ENCODE data around the gene ACTL6B.

ACTL6B gene

DNA sequence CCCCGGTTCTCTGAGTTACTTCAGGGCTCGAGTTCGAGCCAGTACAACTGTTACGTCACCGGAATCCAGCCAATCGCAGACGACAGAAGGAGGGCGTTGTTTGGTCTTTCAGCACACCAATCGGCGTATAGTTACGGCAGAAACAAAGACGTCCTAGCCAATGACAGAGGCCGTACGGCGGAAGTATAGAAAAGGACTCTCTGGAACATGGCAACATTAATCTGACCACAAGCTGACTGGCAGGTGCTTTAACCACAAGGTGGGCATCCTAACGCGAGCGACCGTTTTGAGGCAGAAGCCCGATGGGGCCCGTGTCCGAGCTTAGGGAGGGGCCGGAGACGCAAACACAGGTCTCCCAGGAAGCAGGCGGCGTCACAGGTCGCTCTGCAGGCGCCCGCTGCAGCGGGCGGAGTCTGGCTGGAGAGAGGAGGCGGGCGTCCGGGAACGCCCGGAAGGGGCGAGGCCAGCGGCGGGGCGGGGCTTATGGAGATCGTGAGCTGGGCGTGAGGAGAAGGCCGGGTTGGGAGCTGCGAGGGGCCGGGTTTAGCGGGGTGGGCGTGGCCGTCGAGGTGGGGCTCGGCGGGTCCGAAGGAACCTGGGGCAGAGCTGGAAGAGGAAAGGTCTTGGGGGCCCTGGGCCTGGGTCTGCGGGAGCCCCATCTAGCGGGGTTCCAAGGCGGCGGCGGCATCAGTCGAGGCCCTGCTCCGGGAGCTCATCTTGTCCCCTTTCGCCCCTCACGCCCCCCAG lies 44.1 kb downstream of the ACTL6B start, which contains the start of gene MOSPD3:
Gene MOSPD3 (plus strand): TSS at position 558 of the 747 bp plus-strand sequence. CDS start 252 bp downstream, outside the sequence.
- Histone ChIP-seq H3K27me3 (ENCODE audit: control insufficient read depth, insufficient read depth, low read length) (peaks cover 2% of the 10 kb centered on the region), H3K36me3 (ENCODE audit: control insufficient read depth, insufficient read depth, low read length) (peaks cover 5% of the 10 kb centered on the region), H3K9me3 (ENCODE audit: control insufficient read depth, insufficient read depth, low read length) (no peaks in the 10 kb centered on the region), H3K4me3 (ENCODE audit: low read depth, low read length) (peak within 1 kb of the TSS; percentile 87), H3K9ac (ENCODE audit: low read depth, low read length) (peak within 1 kb of the TSS; percentile 70), H3K4me1 (ENCODE audit: control insufficient read depth, insufficient read depth, low read length) (no peaks in the 10 kb centered on the region)

DNA sequence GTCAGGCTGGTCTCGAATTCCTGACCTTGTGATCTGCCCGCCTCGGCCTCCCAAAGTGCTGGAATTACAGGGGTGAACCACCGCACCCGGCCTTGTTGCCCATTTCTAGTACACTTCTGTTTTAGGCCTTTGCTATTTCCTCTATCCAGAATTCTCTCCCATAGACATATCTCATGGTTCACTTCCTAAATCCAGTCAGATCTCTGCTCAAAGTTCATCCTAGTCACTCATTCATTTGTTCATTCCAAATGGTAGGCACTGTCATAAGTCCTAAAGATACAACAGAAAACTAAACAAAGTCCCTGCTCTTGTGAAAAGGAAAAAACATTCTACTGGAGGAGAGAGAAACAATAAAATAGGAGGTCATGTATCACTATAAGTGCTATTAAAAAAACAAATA lies 46.3 kb downstream of the ACTL6B start:
- H3K9me3 ChIP-seq (ENCODE audit: control insufficient read depth, insufficient read depth, low read length) = no peaks in the 10 kb centered on the region
- peaks cover 4% of the 10 kb centered on the region for H3K27me3 ChIP-seq (ENCODE audit: control insufficient read depth, insufficient read depth, low read length)
- H3K9ac ChIP-seq (ENCODE audit: low read depth, low read length) = no peak overlapping the region
- H3K4me1 ChIP-seq (ENCODE audit: control insufficient read depth, insufficient read depth, low read length) = no peaks in the 10 kb centered on the region
- no peak overlapping the region for H3K4me3 ChIP-seq (ENCODE audit: low read depth, low read length)
- peaks cover 5% of the 10 kb centered on the region for H3K36me3 ChIP-seq (ENCODE audit: control insufficient read depth, insufficient read depth, low read length)

DNA sequence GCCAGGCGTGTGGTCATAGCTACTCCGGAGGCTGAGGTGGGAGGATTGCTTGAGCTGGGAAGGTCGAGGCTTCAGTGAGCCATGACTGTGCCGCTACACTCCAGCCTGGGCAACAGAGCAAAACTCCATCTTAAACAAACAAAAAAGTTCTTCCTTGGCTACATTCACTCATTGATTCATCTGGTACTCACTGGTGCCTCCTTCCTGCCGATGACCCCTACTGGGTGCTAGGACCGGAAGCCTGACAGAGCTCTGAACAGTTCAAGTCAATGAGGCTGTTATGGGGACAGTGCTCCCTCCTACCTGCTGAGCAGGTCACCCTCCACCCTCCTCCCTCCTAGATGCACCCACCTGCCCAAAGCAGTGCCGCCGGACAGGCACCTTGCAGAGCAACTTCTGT lies 49.1 kb downstream of the ACTL6B start:
- H3K4me1 ChIP-seq (ENCODE audit: control insufficient read depth, insufficient read depth, low read length) = no peaks in the 10 kb centered on the region
- no peak overlapping the region for H3K9ac ChIP-seq (ENCODE audit: low read depth, low read length)
- peaks cover 5% of the 10 kb centered on the region for H3K36me3 ChIP-seq (ENCODE audit: control insufficient read depth, insufficient read depth, low read length)
- peaks cover 2% of the 10 kb centered on the region for H3K27me3 ChIP-seq (ENCODE audit: control insufficient read depth, insufficient read depth, low read length)
- no peaks in the 10 kb centered on the region for H3K9me3 ChIP-seq (ENCODE audit: control insufficient read depth, insufficient read depth, low read length)
- H3K4me3 ChIP-seq (ENCODE audit: low read depth, low read length) = no peak overlapping the region

DNA sequence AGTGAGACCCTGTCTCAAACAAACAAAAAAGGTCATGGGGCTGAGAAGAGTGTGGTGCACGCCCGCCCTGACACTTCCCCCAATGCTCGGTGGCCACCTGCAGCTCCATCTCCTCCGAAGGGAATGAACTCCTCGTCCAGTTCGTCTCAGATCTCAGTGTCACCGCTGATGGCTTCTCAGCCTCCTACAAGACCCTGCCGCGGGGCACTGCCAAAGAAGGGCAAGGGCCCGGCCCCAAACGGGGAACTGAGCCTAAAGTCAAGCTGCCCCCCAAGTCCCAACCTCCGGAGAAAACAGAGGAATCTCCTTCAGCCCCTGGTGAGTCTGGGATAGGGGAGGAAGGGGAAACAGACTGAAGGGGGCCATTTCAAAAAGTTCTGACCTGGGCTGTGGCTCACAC lies 49.9 kb downstream of the ACTL6B start:
- peaks cover 2% of the 10 kb centered on the region for H3K27me3 ChIP-seq (ENCODE audit: control insufficient read depth, insufficient read depth, low read length)
- no peak overlapping the region for H3K9ac ChIP-seq (ENCODE audit: low read depth, low read length)
- H3K4me3 ChIP-seq (ENCODE audit: low read depth, low read length) = peak overlapping the region; percentile 74
- H3K9me3 ChIP-seq (ENCODE audit: control insufficient read depth, insufficient read depth, low read length) = no peaks in the 10 kb centered on the region
- H3K36me3 ChIP-seq (ENCODE audit: control insufficient read depth, insufficient read depth, low read length) = peaks cover 5% of the 10 kb centered on the region
- no peaks in the 10 kb centered on the region for H3K4me1 ChIP-seq (ENCODE audit: control insufficient read depth, insufficient read depth, low read length)

DNA sequence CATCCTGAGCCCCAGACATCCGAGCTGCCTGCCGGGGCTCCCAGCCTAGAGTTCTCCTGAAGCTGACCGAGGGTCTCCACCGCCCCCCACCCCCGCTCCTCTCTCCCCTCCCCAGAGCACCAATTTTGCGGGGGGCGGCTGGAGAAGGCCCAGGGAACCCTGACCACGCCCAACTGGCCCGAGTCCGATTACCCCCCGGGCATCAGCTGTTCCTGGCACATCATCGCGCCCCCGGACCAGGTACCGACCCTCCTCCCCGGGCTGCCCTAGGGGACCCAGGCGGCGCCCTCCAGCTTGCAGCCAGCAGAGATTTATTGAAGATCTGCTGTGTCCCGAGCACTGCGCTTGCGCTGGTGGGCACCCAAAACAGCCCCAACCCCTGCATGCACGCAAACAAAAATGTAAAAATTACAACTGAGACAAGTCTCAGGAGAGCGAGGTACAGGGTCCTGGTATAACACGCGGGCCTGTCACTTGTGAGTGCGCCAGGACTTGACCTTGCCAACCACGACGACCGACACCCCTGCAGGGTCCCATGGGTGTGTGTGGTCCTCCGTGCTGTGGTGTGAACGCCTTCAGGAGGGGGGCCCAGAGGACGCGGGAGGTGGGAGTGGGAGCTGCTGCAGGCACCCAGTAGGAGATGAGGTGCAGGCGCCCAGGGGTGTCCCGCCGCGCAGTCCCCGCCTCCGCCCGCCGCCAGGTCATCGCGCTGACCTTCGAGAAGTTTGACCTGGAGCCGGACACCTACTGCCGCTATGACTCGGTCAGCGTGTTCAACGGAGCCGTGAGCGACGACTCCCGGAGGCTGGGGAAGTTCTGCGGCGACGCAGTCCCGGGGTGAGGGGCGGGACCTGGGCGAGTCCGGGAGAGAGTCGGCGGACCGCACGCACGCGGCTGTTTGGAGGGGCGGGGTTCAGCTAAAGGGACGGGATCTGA lies 51.0 kb downstream of the ACTL6B start:
- Histone ChIP-seq H3K9me3 (ENCODE audit: control insufficient read depth, insufficient read depth, low read length) (no peaks in the 10 kb centered on the region), H3K4me1 (ENCODE audit: control insufficient read depth, insufficient read depth, low read length) (no peaks in the 10 kb centered on the region), H3K4me3 (ENCODE audit: low read depth, low read length) (peak overlapping the region; percentile 74), H3K36me3 (ENCODE audit: control insufficient read depth, insufficient read depth, low read length) (peaks cover 9% of the 10 kb centered on the region), H3K27me3 (ENCODE audit: control insufficient read depth, insufficient read depth, low read length) (peaks cover 2% of the 10 kb centered on the region), H3K9ac (ENCODE audit: low read depth, low read length) (no peak overlapping the region)

DNA sequence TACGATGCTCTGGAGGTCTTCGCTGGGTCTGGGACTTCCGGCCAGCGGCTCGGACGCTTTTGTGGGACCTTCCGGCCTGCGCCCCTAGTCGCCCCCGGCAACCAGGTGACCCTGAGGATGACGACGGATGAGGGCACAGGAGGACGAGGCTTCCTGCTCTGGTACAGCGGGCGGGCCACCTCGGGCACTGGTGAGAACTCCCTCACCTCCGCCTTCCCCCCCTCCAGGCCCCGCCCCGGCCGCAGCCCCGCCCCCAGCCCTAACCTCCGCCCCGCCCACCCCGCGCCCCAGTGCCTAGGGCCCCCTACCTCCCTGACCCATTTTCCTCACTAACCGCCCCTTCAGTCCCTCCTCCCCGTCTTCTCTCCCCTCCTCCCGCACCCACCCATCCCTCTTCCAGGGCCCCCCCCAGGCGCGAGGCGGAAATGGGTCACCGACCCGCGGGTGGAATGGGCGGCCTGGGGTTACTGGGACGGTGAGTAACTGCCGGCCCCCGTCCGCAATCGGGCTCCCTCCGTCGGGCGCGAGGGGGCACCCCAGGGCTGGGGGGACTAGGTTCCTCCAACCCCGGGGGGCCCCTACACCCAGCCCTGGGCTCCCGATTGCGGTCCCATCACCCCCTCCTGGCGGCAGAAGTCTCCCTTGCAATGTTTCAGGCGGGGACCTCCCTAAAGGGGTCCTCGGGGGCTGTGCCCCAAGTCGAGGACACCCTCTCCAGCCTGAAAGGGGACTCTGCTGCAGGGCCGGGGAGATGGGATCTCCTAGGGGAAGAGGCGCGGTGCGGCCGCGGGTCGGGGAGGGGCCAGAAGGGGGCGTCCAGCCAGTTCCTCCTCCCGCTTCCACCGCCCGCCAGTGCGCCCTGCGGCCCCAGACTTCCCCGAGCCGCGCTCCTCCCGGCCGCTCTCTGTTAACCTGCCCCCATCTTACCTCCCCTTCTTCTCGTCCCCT lies 51.9 kb downstream of the ACTL6B start:
- Histone ChIP-seq H3K9me3 (ENCODE audit: control insufficient read depth, insufficient read depth, low read length) (no peaks in the 10 kb centered on the region), H3K27me3 (ENCODE audit: control insufficient read depth, insufficient read depth, low read length) (peaks cover 2% of the 10 kb centered on the region), H3K9ac (ENCODE audit: low read depth, low read length) (peak overlapping the region; percentile 65), H3K36me3 (ENCODE audit: control insufficient read depth, insufficient read depth, low read length) (peaks cover 12% of the 10 kb centered on the region), H3K4me1 (ENCODE audit: control insufficient read depth, insufficient read depth, low read length) (no peaks in the 10 kb centered on the region), H3K4me3 (ENCODE audit: low read depth, low read length) (peak overlapping the region; percentile 87)

DNA sequence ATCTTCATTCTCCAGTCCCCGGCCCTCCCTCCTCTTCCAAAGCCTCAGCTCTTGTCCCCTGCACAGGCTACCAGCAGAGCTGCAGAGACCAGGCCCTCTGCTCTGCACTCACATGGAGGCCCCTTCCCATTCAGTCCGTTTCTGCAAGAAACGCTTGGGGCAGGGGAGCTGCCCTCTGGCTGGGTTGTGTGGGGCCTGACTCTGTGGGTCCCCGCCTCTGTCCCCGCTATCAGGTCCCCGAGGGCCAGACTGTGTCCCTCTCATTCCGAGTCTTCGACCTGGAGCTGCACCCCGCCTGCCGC lies 52.6 kb downstream of the ACTL6B start:
- peak overlapping the region; percentile 65 for H3K9ac ChIP-seq (ENCODE audit: low read depth, low read length)

DNA sequence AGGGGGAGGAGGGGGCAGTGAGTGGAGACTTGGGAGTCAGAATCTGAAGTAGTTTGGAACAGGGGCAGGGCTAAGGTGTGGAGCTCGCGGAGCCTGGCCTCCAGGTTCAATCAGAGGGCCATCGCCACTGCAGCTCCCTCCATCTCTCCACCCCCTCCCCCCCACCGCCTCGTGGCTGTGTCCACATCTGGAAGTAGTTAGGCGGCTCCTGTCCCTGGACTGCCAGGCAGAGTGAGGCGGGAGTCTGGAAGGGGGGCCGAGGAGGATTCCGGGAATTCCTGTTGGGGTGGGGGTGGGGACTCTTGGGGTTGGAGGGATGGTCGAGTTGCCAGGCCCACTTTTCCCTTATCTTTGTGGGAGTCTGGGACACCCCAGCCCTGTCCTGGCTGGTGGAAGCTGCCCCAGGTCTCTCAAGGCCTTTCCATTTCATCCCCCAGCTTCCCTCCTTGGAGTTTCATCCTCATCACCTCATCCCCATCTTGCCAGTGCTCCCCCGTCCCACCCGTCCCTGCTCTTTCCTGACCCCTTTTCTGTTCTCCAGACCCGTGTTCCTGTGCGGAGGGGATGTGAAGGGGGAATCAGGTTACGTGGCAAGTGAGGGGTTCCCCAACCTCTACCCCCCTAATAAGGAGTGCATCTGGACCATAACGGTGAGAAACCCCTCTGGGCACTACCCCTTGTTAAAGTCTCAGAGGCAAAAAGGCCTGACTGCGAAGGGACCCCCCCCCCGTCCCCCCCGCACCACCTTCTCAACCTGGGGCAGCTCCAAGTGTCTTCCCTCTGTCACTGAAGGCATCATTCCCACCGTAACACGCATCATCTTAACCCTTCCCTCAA lies 53.1 kb downstream of the ACTL6B start:
- Histone ChIP-seq H3K4me1 (ENCODE audit: control insufficient read depth, insufficient read depth, low read length) (no peaks in the 10 kb centered on the region), H3K36me3 (ENCODE audit: control insufficient read depth, insufficient read depth, low read length) (peaks cover 12% of the 10 kb centered on the region), H3K27me3 (ENCODE audit: control insufficient read depth, insufficient read depth, low read length) (peaks cover 2% of the 10 kb centered on the region), H3K9ac (ENCODE audit: low read depth, low read length) (peak overlapping the region; percentile 65), H3K4me3 (ENCODE audit: low read depth, low read length) (peak overlapping the region; percentile 87), H3K9me3 (ENCODE audit: control insufficient read depth, insufficient read depth, low read length) (no peaks in the 10 kb centered on the region)

More for the DNA sequence above, 52.6 kb downstream of the ACTL6B start:
- H3K9me3 ChIP-seq (ENCODE audit: control insufficient read depth, insufficient read depth, low read length) = no peaks in the 10 kb centered on the region
- H3K27me3 ChIP-seq (ENCODE audit: control insufficient read depth, insufficient read depth, low read length) = peaks cover 2% of the 10 kb centered on the region
- H3K36me3 ChIP-seq (ENCODE audit: control insufficient read depth, insufficient read depth, low read length) = peaks cover 12% of the 10 kb centered on the region
- H3K4me1 ChIP-seq (ENCODE audit: control insufficient read depth, insufficient read depth, low read length) = no peaks in the 10 kb centered on the region
- H3K4me3 ChIP-seq (ENCODE audit: low read depth, low read length) = peak overlapping the region; percentile 87

DNA sequence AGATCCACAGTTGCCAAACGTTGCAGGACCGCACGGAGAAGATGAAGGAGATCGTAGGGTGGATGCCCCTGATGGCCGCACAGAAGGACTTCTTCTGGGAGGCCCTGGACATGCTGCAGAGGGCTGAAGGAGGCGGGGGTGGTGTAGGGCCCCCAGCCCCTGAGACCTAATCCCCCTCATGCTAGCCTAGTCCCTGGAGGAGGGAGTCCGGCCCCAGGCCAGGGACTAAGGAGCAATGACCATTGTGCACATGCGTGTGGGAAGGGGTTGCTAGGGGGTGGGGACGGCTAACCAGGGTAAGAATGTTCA lies 55.6 kb downstream of the ACTL6B start:
- H3K27me3 ChIP-seq (ENCODE audit: control insufficient read depth, insufficient read depth, low read length) = no peaks in the 10 kb centered on the region
- H3K9ac ChIP-seq (ENCODE audit: low read depth, low read length) = no peak overlapping the region
- no peak overlapping the region for H3K4me3 ChIP-seq (ENCODE audit: low read depth, low read length)
- H3K4me1 ChIP-seq (ENCODE audit: control insufficient read depth, insufficient read depth, low read length) = no peaks in the 10 kb centered on the region
- peaks cover 11% of the 10 kb centered on the region for H3K36me3 ChIP-seq (ENCODE audit: control insufficient read depth, insufficient read depth, low read length)
- H3K9me3 ChIP-seq (ENCODE audit: control insufficient read depth, insufficient read depth, low read length) = no peaks in the 10 kb centered on the region

DNA sequence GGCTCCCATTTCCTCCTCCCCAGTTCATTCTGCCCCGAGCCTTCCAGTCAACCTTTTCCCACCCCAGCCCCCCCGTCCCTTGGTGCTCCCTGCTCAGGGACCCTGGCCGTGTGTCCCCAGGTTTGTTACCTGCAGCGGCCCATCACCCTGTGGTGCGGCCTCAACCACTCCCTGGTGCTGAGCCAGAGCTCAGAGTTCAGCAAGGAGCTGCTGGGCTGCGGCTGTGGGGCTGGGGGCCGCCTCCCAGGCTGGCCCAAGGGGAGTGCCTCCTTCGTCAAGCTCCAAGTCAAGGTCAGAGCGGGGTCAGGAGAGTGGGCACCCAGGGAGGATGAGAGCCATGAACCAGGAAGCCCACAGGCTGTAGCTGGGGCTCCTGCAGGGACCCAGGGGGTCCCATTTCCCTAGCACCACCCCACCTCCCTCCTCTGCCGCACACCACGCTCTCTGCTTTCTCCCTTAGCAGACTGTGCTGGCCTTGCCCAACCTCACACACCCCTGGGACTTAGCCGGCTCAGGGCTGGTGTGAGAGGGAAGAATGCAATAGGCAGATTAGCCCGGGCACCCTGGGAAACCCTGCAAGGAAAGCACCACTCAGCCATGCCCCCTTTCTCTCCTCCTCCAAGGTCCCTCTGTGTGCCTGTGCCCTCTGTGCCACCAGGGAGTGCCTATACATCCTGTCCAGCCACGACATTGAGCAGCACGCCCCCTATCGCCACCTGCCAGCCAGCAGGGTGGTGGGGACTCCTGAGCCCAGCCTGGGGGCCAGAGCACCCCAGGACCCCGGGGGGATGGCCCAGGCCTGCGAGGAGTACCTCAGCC lies 56.1 kb downstream of the ACTL6B start:
- H3K9ac ChIP-seq (ENCODE audit: low read depth, low read length) = no peak overlapping the region
- H3K4me3 ChIP-seq (ENCODE audit: low read depth, low read length) = no peak overlapping the region
- no peaks in the 10 kb centered on the region for H3K9me3 ChIP-seq (ENCODE audit: control insufficient read depth, insufficient read depth, low read length)
- peaks cover 11% of the 10 kb centered on the region for H3K36me3 ChIP-seq (ENCODE audit: control insufficient read depth, insufficient read depth, low read length)
- H3K4me1 ChIP-seq (ENCODE audit: control insufficient read depth, insufficient read depth, low read length) = no peaks in the 10 kb centered on the region
- no peaks in the 10 kb centered on the region for H3K27me3 ChIP-seq (ENCODE audit: control insufficient read depth, insufficient read depth, low read length)

Measured in iPS-15b (cell line).